ENCODE results near the gene LEF1.

Gene LEF1

DNA sequence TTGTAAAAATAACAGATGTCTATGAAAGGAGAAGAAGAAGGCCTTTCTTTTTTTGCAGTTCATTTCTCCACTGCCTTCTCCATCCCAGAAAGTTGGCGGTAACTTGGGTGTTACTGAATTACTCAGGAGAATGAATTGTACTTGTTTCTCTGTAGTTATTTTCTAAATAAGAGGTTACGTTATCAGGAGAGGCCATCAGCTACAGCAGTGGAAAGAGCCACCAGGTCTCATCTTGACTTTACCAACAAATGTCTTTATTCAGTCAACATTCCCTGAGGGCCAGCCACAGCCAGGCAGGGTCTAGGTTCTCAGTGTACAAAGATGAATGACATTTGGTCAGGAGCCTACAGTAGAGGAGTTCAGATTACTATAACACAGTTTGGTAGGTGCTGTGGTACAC lies 170.9 kb downstream of the LEF1 start:
- no peak for DNase-seq (ENCODE audit: low read depth)
